ENCODE results near the gene POLK. TPM values are rescaled to one million over a fixed set of nuclear protein-coding genes. Genes with fewer than 3 reads are reported as not detected.

POLK gene
- total and polyA plus RNA-seq, 2 donors (not counting 3 experiments of a cell fraction or from before 2014, with no cell fraction given): 5.1 to 27.3 TPM

DNA sequence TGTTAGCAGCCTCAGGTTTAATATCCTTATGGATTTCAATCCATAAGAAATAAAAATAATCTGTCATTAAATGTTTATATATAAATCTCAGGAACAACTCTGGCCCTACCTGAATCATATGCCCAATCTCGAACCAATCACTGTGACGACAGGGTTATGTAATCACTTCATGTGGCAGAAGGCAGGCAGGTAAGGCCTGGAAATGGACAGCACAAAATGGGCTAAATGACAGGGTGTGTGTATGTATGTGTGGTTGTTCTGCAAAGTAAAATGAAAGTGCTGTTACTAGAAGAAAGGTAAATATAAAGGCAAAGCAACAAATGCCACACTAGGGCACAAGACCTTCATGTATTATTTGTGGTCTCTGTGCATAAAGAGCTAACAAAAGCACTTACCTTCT, 119.2 kb downstream of the POLK start:
- Histone ChIP-seq H3K79me2 (ENCODE audit: control insufficient read depth, insufficient read depth, low read length) (no peaks in the 10 kb centered on the region), H3K36me3 (ENCODE audit: control insufficient read depth in 2 of 2, extremely low read depth in 1 of 2, insufficient read depth in 2 of 2, low read length in 2 of 2) (no peaks in the 10 kb centered on the region), H3K9me3 (replicated peaks; ENCODE audit: control insufficient read depth, insufficient read depth, low read length) (no peaks in the 10 kb centered on the region), H3K4me1 (ENCODE audit: control insufficient read depth, extremely low read depth, insufficient read depth, low read length) (no peaks in the 10 kb centered on the region), H3K4me3 (replicated peaks in 1 of 3; ENCODE audit: insufficient read depth in 1 of 3, low read depth in 1 of 3, low read length in 3 of 3) (no peak overlapping the region), H3K9ac (replicated peaks; ENCODE audit: extremely low read depth, insufficient read depth, low read length) (no peak overlapping the region), H3K27me3 (ENCODE audit: control insufficient read depth in 2 of 2, insufficient read depth in 2 of 2, low read length in 2 of 2) (no peaks in the 10 kb centered on the region), H3K4me2 (ENCODE audit: insufficient read depth, low read length) (no peak overlapping the region), H4K20me1 (replicated peaks; ENCODE audit: control insufficient read depth, extremely low read depth, insufficient read depth, low read length) (no peaks in the 10 kb centered on the region), H3K27ac (ENCODE audit: insufficient read depth, low read depth, low read length) (no peak overlapping the region), H2AFZ (ENCODE audit: low read depth, low read length) (no peak overlapping the region), H3K9me1 (replicated peaks; ENCODE audit: control insufficient read depth, extremely low read depth, insufficient read depth, low read length) (no peaks in the 10 kb centered on the region)
- FAIRE-seq (no peak), DNase-seq (ENCODE audit: low read depth, low spot score) (no peak)
- TF ChIP-seq POLR2AphosphoS5 (IDR thresholded peaks at IDR 0.05; ENCODE audit: insufficient read depth, low read depth, low read length) (no peak), GATA2 (IDR thresholded peaks at IDR 0.05; ENCODE audit: insufficient read depth, insufficient read length, low read depth, low read length) (no peak), POLR2A (IDR thresholded peaks at IDR 0.05; ENCODE audit: low read depth, low read length) (no peak), JUN (IDR thresholded peaks at IDR 0.05; ENCODE audit: borderline replicate concordance, insufficient read depth, insufficient read length, low read depth) (no peak), MYC (IDR thresholded peaks at IDR 0.05; ENCODE audit: low read depth, low read length) (no peak), FOS (IDR thresholded peaks at IDR 0.05; ENCODE audit: borderline replicate concordance, insufficient read depth, low read length) (no peak), EZH2 (IDR thresholded peaks at IDR 0.05; ENCODE audit: borderline replicate concordance, low read depth, low read length, severe bottlenecking) (no peak)
- TF ChIP-seq, protein P1, sequence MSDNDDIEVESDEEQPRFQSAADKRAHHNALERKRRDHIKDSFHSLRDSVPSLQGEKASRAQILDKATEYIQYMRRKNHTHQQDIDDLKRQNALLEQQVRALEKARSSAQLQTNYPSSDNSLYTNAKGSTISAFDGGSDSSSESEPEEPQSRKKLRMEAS (IDR thresholded peaks at IDR 0.05; ENCODE audit: insufficient read depth, insufficient read length): no peak
- TF ChIP-seq, protein P2, sequence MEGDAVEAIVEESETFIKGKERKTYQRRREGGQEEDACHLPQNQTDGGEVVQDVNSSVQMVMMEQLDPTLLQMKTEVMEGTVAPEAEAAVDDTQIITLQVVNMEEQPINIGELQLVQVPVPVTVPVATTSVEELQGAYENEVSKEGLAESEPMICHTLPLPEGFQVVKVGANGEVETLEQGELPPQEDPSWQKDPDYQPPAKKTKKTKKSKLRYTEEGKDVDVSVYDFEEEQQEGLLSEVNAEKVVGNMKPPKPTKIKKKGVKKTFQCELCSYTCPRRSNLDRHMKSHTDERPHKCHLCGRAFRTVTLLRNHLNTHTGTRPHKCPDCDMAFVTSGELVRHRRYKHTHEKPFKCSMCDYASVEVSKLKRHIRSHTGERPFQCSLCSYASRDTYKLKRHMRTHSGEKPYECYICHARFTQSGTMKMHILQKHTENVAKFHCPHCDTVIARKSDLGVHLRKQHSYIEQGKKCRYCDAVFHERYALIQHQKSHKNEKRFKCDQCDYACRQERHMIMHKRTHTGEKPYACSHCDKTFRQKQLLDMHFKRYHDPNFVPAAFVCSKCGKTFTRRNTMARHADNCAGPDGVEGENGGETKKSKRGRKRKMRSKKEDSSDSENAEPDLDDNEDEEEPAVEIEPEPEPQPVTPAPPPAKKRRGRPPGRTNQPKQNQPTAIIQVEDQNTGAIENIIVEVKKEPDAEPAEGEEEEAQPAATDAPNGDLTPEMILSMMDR (IDR thresholded peaks at IDR 0.05; ENCODE audit: extremely low read depth in 1 of 2, insufficient read depth in 1 of 2, low read depth in 1 of 2, low read length in 2 of 2): no peak
- CTCF ChIA-PET: interaction anchor here (2.4 kb wide), 1 partner anchor 50 kb away, joined by 6 read pairs; no protein-coding TSS in a partner anchor
- dilution Hi-C loops (cut with MboI; ENCODE audit: extremely low pct_ligation_motif_present, low sequenced_read_pairs): no loop called here
- intact Hi-C loops (cut with micrococcal nuclease): no loop called here
- POLR2A ChIA-PET: no interaction called here
- no TSS peak for BruUV-seq (replicated peaks)

Data from endothelial cell of umbilical vein (primary cell).